K562 (cell line): ENCODE results near the gene DCUN1D1.

ENCODE experiments used
- CREM ChIP-seq: IDR thresholded peaks from 2 replicates; pipeline ENCODE4 v1.6.1; 2014; ENCODE audit warnings: antibody characterized with exemption, low read depth
- GATAD2A ChIP-seq: fragments of 450-650 bp; IDR thresholded peaks from 2 replicates; pipeline ENCODE4 v1.6.1; 2017
- XRCC3 ChIP-seq: fragments of 450-650 bp; IDR thresholded peaks from 2 replicates; pipeline ENCODE4 v1.6.1; 2017; ENCODE audit warnings: mild to moderate bottlenecking, moderate library complexity

DNA sequence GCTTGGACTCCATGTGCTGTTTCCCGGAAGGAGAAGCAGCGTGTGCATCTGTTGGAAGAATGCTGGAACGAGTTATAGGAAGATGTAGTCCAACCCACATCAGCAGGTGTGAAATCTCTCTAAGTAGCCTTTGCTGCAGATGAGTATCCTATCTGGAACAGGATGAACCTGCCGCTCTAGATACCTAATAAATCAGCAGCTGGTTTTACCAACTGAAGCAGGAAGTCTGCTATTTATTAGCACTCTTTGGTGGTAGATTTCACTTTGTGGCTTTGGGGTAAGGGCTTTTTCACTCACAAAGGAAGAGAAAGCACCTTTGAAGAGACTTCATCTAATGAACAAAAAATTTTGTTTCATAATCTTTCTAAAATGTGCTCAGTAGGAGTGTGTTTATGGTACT lies 66.4 kb downstream of the DCUN1D1 start:
- no peak for TF ChIP-seq XRCC3
- TF ChIP-seq GATAD2A, result no peak
- no peak for TF ChIP-seq CREM
